HG03457 (cell line): ENCODE data around the gene SLC2A6.

ENCODE experiments used
- ATAC-seq: cut with Tn5 transposase; IDR thresholded peaks from one replicate; pipeline ENCODE4 v1.9.1; 2021; ENCODE audit warnings: moderate number of reproducible peaks; ENCODE audit not compliant: unreplicated experiment

SLC2A6 gene, protein sequence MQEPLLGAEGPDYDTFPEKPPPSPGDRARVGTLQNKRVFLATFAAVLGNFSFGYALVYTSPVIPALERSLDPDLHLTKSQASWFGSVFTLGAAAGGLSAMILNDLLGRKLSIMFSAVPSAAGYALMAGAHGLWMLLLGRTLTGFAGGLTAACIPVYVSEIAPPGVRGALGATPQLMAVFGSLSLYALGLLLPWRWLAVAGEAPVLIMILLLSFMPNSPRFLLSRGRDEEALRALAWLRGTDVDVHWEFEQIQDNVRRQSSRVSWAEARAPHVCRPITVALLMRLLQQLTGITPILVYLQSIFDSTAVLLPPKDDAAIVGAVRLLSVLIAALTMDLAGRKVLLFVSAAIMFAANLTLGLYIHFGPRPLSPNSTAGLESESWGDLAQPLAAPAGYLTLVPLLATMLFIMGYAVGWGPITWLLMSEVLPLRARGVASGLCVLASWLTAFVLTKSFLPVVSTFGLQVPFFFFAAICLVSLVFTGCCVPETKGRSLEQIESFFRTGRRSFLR

DNA sequence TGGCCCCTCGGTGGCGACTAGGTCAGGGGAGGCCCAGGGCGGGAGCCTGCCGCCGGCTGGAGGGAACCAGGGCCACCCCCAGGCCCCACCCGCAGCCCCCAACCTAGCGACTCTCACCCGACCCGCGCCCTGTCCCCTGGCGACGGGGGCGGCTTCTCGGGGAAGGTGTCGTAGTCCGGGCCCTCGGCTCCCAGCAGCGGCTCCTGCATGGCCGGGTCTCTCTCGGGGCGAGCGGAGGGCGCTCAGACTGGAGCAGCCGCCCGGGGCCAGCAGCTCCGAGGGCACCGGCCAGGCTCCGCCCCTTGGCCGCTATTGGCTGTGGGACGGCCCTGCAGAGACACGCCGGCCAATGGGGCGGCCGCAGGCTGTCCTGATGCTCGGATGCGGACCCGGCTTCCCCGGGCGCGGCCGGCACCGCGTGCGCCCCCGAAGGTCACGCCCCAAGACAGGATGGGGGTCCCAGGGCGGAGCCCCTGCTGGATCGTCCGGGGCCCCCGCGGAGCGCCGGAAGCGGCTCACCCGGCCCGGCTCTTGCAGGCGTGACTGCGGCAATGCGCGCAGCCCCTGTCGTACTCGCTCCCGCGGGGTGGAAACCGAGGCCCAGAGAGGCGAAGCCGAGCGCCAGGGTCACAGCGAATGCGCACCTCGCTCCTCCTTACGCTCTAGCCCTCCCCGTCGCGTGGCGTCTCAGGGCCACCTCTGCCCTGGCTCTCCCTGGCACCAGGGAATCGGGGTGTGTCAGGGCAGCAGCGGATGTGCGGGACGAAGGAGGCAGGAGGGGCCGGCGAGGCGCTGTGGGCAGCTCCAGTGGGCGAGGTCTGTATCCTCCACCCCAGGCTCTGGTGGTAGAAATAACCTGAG is at the start of gene SLC2A6:
Gene SLC2A6, minus strand, starts transcription at position 249 of the 861 bp plus-strand sequence. Its CDS starts 40 bp downstream, at position 209.
- ATAC-seq: peak; percentile 82

DNA sequence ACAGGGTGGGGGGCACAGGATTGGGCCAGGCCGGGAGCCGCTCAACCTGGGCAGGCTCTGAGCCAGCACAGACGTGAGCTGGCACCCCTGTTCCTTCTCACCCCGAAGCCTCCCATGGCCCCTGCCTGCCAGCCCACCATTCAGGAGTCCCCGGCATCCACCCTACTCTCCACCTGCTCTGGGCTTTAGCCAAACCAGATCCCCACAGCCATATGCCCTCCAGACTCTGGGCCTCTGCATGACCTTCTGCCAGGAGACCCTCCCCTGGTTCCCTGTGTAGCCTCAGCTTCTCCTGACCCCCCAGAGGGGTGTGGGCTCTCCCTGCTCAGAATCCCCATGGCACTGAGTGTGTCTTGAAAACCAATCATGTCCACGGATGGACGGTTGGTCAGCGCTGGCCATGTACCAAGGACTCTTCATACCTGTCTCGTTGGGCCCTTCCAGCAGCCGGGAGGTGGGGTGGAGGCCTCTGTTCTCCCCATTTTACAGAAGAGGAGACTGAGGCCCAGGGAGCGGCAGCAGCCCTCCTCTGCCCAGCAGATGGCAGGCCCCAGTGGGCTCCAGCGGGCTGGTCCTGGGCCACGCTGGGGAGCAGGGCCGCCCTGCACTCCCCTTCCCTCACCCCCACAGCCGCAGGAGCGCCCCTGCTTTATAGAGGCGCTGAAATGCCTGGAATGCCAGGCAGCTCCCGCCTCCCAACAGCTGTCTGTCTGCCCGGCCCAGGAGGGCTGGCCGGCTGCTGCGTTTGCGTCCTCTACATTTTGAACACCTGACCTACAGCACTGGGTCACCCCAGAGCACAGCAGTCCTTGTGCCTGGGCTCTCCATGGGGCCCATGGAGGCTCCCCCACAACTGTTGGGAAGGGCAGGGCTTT is 49.3 kb upstream of the SLC2A6 start:
- ATAC-seq: no peak

DNA sequence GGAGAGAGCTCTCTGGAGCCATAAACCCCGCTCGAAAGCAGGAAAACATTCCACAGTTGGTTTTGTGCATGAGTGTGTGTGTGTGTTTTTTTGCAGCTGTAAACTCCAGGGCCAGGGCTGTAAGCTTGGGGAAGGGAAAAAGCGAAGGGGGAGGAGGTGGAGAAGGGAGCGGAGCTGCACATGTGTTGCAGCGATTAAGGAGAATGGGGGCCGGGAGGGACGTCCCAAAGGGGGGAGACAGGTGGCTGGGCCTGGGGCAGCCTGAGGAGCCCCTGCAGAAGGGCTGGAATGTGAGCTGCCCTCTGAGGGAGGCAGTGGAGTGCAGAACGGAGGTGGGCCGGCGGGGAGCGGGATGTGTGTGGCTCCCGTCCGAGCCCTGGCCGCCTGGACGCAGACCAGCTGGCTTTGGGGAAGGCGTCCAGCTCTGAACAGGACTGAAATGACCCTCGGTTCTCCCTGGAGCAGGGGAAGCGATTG is 48.6 kb upstream of the SLC2A6 start:
- ATAC-seq: no peak

DNA sequence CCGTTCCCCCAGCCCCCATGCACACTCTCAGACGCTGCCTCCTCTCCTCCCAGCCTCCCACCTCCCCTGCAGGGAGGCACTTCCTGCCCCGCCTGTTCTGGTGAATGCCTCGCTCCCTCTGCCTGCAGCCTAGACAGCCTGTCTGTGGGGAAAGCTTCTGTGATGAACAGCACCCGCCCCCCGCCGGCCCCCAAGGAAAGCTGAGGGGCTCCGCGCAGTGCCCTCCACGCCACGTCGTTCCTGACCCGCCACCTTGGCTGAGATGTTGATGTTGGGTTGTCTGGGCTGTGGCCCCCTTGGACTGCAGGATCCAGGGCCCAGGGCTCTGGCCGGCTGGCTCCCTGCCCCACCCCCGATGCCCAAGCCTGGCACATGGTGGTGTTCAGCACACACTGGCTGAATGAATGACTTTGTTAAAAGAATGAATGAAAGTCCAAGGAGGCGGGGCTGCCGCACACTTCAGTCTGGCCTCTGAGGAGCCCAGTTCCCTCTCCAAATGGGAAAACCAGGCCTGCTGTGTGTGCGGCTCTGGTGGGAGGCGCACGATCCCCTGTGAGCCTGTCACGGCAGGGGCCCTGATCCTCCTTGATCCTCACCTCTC is 47.9 kb upstream of the SLC2A6 start:
- ATAC-seq: no peak

DNA sequence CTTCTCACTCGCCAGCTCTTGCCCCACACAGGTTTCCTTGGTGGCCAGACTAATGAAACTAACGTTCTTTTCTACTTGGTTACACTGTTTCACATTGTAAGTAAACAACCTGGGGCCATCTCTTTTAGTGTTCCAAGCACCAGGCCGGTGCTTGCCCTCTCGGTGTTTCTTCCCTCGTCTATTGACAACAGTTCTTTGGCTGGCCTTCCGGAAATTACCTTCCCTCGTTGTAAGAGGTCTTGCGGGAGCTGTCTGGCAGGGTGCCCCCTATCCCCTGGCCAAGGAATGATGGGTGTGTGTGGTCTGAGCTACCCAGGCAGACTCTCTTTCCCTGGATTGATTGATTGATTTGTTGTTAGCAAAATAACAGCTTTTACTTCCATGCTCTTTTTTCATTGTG is 46.8 kb upstream of the SLC2A6 start:
- no peak for ATAC-seq

DNA sequence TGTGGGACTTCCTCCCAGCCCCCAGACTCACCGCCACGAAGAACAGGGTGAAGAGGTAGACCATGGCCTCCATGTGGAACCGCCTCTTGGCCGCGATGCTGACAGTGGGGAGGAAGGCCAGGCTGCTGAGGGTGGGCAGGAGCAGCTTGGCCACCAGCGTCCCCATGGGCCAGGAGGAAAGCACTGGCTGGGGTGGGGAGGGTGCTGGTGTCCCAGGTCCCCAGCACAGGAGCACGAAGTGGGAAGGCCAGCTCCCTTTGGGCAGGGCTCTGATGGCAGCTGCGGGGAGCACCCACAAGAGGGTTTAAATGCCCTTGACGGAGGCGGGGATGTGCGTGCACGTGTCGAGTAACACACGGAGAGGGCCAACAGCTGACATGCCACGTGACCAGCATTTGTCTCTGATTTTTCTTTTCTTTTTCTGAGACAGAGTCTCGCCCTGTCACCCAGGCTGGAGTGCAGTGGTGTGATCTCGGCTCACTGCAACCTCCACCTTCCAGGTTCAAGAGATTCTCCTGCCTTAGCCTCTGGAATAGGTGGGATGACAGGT is 45.9 kb upstream of the SLC2A6 start, which contains the start of gene MYMK:
Gene MYMK, minus strand, starts transcription at position 281 of the 550 bp plus-strand sequence. Its CDS starts 115 bp downstream, at position 166.
- no peak for ATAC-seq

DNA sequence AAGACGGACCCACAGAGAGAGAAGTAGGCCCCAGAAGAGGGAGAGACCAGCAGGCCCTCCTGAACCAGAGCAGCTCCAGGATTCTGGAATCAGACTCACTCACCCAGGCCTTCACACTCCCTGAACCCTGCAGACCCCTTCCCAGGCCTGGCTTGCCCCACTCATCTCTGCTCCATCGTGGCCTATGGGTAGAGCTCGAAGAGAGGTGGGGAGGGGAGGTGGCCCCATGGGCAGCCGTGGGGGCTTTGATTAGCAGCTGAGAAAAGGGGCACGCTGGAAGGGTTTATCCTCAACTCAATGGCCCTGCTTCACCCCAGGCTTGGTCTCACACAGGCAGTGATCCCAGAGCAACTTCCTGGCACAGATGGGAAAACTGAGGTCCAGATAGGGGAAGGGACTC is 45.2 kb upstream of the SLC2A6 start:
- ATAC-seq: no peak

DNA sequence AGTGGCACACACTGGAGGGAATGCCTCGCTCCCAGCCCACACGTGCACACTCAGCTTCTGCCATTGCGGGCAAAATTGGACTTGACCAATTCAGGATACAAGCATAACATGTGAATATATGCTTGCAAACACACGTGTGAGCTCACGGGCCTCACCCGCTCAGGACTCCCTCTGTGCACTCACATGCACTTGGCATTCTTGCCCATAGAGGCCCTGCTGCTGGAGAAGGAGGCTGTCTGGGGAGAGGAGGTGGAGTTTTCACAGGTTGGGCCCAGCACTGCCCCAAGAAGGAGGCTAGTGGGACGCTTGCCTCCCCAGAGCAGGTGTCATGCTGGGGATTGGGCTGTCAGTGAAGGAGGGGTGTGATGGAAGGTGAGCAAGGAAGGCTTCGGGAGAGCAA is 44.2 kb upstream of the SLC2A6 start:
- ATAC-seq: no peak

DNA sequence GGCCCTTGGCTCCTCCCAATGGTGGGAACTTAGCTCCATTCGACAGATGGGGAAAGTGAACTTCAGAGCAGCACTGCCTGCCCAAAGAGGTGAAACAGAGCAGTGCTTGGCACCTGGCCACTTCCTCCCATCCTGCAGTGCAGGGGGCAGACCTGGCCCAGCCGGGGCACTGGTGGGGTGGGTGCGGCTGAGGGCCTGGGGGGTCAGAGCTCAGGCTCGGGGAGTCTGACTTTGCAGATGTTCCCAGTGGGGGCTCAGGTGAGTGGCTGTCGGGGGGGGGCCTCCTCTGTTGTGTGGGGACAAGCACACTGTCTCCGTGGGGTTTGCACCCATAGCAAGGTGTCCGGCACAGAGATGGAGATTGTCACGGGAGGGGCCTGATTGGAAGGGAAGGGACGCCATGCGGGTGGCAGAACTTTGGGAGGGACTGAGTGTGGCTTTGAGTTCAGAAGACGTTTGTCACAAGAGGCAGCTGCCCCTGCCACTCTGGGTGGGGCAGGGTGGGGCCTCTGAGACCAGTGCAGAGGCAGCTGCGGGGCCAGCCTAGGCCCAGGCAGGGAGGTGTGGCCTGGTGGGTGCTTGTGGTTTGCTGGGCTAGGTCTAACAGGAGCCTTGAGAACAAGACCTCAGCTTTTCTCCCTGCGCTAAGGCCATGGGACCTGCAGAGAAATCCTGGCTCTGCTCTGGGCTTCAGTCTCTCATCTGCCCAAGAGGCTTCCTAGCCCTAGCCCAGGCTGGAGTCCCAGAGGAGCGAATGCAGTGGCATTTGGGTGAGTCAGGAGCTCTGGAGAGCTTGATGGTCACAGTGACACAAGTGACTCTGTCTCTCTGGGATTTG is 43.4 kb upstream of the SLC2A6 start:
- ATAC-seq: no peak

DNA sequence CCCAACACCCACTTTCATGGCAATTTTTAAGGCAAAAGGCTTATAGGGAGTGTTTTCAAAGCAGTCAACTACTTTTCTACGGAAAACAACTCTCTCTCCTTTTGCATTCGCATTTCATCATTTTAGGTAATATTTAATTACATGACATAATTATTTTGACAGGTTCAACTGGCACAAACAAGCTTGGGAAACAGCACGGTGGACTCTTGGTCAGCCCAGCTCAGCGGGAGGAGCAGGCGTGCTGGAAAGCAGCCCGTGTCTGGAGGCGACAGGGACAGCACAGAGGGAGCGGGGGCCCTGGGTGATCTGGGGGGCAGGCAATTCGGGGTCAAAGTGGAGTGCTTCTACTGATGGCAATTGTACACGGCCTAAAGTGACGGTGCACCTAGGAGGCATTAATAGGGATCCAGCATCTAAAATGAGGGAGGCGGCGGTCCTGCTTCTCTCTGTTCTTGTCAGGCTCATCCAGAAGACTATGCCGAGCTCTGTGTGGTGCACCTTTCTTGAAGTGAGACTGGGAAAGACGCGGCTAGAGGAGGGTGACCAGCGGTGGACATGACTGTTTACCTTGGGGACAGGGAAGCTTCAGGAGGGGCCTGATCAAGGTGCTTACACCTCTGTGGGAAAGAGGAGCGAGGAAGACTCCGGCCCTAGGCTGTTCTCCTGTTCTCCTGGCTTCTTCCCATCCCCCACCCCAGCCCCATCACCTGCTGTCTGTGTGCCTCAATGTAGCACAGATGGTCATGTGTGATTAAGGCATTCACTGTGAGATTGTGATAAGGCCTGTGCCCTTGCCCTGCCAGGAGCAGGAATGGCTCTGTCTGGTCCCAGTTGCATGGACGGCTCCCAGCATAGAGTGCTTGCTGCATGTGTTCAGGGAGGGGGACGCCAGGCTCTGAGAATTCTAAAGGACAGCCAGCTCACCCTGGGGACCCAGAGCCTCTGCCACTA is 42.5 kb upstream of the SLC2A6 start:
- ATAC-seq: no peak

DNA sequence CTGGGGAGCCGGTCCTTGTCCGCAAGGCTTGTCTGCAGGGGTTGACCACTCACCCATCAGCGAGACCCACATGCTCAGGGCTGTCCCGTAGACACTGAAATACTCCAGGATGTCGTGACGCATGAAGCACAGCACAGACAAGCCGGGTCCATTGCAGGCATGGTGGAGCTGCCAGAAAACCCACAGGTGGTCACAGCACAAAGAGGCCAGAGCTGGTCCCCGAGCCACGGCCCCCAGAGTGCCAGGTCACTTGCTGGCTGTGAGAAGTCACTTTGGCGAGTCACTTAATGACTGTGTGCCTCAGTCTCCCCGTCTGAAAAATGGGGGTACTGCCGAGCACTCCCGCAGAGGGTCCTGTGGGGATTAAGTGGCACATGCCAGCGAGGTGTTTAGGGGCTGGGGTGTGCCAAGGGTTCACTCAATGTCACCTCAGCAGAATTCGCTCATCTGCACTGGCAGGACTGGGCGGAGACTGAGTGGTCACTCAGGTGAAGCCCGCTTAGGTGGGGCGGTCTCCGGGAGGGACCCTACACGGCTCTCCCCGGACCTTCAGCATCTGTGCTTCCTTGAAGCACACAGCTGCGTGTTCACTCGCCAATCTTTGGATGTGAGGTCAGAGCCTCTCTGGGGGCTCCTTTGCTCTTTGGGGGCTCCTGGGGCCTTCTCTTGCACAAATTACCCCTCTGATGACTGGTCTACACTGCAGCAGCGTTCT is 41.4 kb upstream of the SLC2A6 start:
- no peak for ATAC-seq

DNA sequence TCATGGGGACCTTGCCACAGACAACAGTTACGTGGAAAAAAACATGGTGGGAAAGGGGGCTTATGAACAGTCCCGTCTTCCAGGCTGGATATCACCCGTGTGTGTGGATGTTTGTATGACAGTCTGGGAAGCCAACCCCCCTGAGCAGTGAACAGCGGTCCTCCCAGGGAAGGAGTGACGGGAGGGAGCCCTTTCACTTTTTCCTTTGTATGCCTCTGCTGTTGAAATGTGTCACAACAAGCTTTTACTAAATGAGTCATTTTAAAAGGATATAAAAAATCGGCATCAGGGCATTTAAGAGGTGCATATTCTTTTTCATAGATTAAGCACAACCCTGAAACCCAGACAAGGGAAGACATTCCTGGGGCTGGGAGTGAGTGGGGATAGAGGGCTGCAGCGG is 40.8 kb upstream of the SLC2A6 start:
- ATAC-seq: no peak

DNA sequence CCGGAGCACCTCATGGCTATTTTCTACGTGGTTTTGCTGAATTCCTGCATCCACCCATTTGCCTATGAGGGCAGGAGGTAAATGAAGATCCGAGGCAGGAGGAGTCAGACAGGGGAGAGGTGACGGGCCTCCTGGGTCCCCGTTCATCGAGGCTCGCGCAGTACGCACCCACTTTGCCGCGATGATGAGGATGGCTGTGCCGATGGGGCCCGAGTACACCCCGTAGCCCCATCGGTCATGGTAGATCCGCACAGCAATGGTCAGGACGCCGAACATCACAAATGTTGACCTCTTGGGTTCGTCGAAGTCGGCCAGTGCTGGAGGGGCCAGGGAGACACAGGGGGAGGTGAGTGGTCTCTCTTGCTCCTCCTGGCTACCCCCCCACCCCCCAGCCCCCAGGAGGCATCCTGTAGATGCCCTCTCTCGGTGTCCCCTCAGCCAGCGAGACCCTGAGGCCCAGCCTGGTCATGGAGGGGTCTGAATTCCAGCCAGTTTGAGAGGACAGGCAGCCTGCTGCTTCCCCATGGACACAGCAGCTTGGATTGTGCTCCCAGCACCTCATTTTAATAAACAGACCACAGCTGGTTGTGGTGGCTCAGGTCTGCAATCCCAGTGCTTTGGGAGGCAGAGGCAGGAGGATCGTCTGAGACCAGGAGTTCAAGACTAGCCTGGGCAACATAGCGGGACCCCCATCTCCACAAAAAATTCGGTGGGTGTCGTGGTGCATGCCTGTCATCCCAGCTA is 40.0 kb upstream of the SLC2A6 start:
- no peak for ATAC-seq

DNA sequence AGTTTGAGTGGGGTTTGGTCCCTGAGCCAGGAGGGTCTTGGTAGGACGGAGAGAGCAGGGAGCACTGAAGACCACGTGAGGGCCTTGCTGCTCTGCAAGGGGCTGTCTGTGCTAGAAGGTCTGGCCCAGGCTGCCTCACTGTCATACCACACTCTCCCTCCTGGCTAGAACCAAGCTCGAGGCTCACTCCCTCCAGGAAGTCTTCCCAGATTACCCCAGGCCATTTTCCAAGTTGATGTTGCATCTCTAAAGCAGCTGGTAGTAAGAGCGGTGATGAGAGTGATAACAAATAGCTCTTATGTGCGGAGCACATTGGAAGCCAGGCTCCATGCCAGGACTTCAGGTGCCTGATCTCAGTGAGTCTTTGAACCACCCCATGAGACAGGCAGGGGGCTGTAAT is 39.3 kb upstream of the SLC2A6 start:
- ATAC-seq: no peak

DNA sequence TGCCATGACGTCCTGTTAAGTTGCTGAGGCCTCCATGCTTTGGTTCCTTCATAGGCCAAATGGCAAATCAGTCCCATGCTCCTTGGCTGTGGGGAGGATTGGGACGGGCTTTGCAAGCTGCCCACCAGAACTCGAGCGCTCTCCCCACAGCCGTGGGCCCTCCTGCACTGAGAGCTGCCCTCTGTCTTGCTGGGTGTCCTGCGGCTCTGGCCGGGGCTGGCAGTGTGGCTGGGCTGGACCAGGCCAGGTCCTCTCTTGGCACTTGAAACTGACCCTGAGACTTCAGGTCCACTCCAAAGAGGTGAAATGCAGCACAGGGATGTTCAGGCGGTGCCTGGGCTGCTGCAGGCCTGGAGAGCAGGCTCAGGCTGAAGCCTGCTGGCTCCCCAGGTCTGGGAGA is 38.8 kb upstream of the SLC2A6 start:
- no peak for ATAC-seq

DNA sequence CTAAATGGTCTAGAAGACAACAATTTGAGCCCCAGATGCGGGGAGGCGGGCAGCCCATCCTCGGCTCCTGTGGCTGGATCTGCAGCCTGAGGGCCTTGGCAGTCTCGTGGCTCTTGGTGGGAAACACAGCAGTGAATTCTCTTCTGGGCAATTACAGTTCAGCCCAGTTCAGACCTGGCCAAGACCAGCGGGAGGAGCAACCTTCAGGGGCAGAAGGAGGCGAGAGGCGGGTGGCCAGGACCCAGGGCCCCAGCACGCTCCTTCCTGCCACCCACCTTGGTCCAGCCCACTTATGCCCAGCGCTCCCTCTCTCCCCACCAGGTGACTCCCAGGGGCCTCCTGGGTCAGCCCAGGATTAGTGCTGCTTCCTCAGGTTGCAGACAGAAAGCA is 38.1 kb upstream of the SLC2A6 start:
- ATAC-seq: no peak
